HepG2 (cell line): ENCODE measurements around the gene ALDH1A2. TPM values are rescaled to one million over a fixed set of nuclear protein-coding genes. Genes with fewer than 3 reads are reported as not detected.

ENCODE experiments used
- ATAC-seq: fragments of 200-7000 bp; cut with Tn5 transposase; 3 replicates; pipeline ENCODE4 v1.9.1; 2020; ENCODE audit warnings: mild to moderate bottlenecking, moderate library complexity
- BruUV-seq: library from RNA; stranded (reverse); fragments of 400-500 nt; replicated peaks from 2 replicates; lab custom pipeline; 2021; lab: Mats Ljungman, UMichigan
- CTCF ChIA-PET: fragments of 300-600 bp; formaldehyde crosslinking; extraction: SDS; loops from one replicate; lab custom pipeline; 2021; ENCODE audit warnings: low total read pairs, inconsistent platforms, low intra/inter-chr PET ratio; lab: Yijun Ruan, JAX
- POLR2A ChIA-PET: fragments of 350-600 bp; sonication (Branson Sonifier 250); formaldehyde crosslinking; loops from one replicate; lab custom pipeline; 2020; ENCODE audit warnings: antibody characterized with exemption, inconsistent platforms; lab: Yijun Ruan, JAX
- DNase-seq: peaks from one replicate; pipeline ENCODE4 v3.0.0-alpha.2; 2015; ENCODE audit warnings: low spot score
- FAIRE-seq: peaks from 3 replicates; lab custom pipeline; 2011; peaks lifted over from hg19 to GRCh38; lab: Jason Lieb, UNC
- H2AFZ ChIP-seq: one replicate; pipeline ENCODE4 v1.6.1; 2011; ENCODE audit warnings: low read length, inconsistent platforms
- H3K27ac ChIP-seq: fragments of 300-600 bp; 3 replicates; pipeline ENCODE4 v1.8.0; 2011; ENCODE audit warnings: mixed run types, mild to moderate bottlenecking, mixed read lengths, low read length, inconsistent platforms; ENCODE audit not compliant: insufficient read depth; ENCODE audit errors: extremely low read length
- H3K27me3 ChIP-seq, 2 experiments: fragments of 200-600 bp in 1 of 2; 2 replicates in 1 of 2; 3 replicates in 1 of 2; pipeline versions ENCODE4 v1.6.0 to v1.8.0; 2011; ENCODE audit warnings: low read length in 2 of 2, mild to moderate bottlenecking in 2 of 2, moderate library complexity in 2 of 2, inconsistent platforms in 1 of 2; ENCODE audit not compliant: insufficient read depth in 2 of 2, control insufficient read depth in 1 of 2
- H3K36me3 ChIP-seq, 2 experiments: fragments of 200-600 bp in 1 of 2; replicated peaks in 1 of 2; 2 replicates in 1 of 2; 3 replicates in 1 of 2; pipeline versions ENCODE4 v1.5.1 to v1.8.0; 2011; ENCODE audit warnings: low read length in 2 of 2, inconsistent platforms in 1 of 2; ENCODE audit not compliant: insufficient read depth in 2 of 2, control insufficient read depth in 1 of 2
- H3K4me1 ChIP-seq: 2 replicates; pipeline ENCODE4 v1.5.1; 2012; ENCODE audit warnings: low read length, inconsistent platforms; ENCODE audit not compliant: insufficient read depth
- H3K4me2 ChIP-seq: 2 replicates; pipeline ENCODE4 v1.6.0; 2011; ENCODE audit warnings: low read depth, low read length, inconsistent platforms
- H3K4me3 ChIP-seq, 3 experiments: fragments of 200-600 bp in 1 of 3; sonication (generic), shearing (Covaris generic) in 1 of 3; replicated peaks in 1 of 3; 2 replicates each; pipeline ENCODE4 v1.5.1; 2011 to 2016; ENCODE audit warnings: low read length in 3 of 3, inconsistent platforms in 2 of 3, low read depth in 2 of 3, mild to moderate bottlenecking in 2 of 3, control low read depth in 1 of 3, mixed read lengths in 1 of 3; ENCODE audit not compliant: insufficient read depth in 1 of 3
- H3K79me2 ChIP-seq: one replicate; pipeline ENCODE4 v1.6.1; 2011; ENCODE audit warnings: low read length, inconsistent platforms; ENCODE audit not compliant: insufficient read depth
- H3K9ac ChIP-seq: 2 replicates; pipeline ENCODE4 v1.6.0; 2011; ENCODE audit warnings: mild to moderate bottlenecking, low read depth, low read length, inconsistent platforms; ENCODE audit not compliant: insufficient read depth
- H3K9me3 ChIP-seq: 2 replicates; pipeline ENCODE4 v1.5.1; 2012; ENCODE audit warnings: mild to moderate bottlenecking, low read length
- H4K20me1 ChIP-seq: 2 replicates; pipeline ENCODE4 v1.6.0; 2011; ENCODE audit warnings: inconsistent platforms, mild to moderate bottlenecking, low read length, moderate library complexity; ENCODE audit not compliant: insufficient read depth
- HDAC2 ChIP-seq: sonication (generic); formaldehyde crosslinking; IDR thresholded peaks from 2 replicates; pipeline ENCODE4 v1.4.0; 2020; ENCODE audit warnings: missing genetic modification reagents
- NRL ChIP-seq: sonication (generic); formaldehyde crosslinking; IDR thresholded peaks from 2 replicates; pipeline ENCODE4 v1.5.0; 2020; ENCODE audit warnings: missing genetic modification reagents, mild to moderate bottlenecking, moderate library complexity, borderline replicate concordance
- PBX2 ChIP-seq: IDR thresholded peaks from 2 replicates; pipeline ENCODE4 v1.6.1; 2016; ENCODE audit warnings: control low read depth
- THAP8 ChIP-seq: sonication (generic); formaldehyde crosslinking; IDR thresholded peaks from 2 replicates; pipeline ENCODE4 v1.5.1; 2020; ENCODE audit warnings: missing genetic modification reagents, mild to moderate bottlenecking, borderline replicate concordance
- ZBTB49 ChIP-seq: sonication (generic); formaldehyde crosslinking; IDR thresholded peaks from 2 replicates; pipeline ENCODE4 v1.4.0; 2020; ENCODE audit warnings: missing genetic modification reagents, borderline replicate concordance
- WGBS: methylation state at CpG from one replicate; pipeline ENCODE4 v1.1.6; 2017; ENCODE audit warnings: low lambda C conversion rate; 5-methylcytosine and 5-hydroxymethylcytosine counted together
- in situ Hi-C: cut with HindIII; loops from 2 replicates; pipeline ENCODE4 v1.10.0; 2017; ENCODE audit warnings: low pct_unique_long_range_greater_than_20kb; ENCODE audit not compliant: extremely low pct_ligation_motif_present
- intact Hi-C: fragments of 100-400 bp; cut with micrococcal nuclease; formaldehyde crosslinking; loops from one replicate; pipeline ENCODE4 v1.10.0; 2022; ENCODE audit not compliant: unreplicated experiment
- polyA plus RNA-seq, 8 experiments: library from polyadenylated mRNA; depleted of rRNA in 3 of 8; stranded (reverse) in 7 of 8; unstranded in 1 of 8; fragments of >200 nt; fragmentation: Illumina TruSeq in 4 of 8; extraction: Trizol in 4 of 8; gene quantifications; 2 replicates each; pipeline versions ENCODE4 v1.2.1 to v1.2.3, GENCODE V29; 2011 to 2016; ENCODE audit warnings: low read depth in 4 of 8, missing spikeins in 1 of 8, mixed read lengths in 1 of 8; ENCODE audit not compliant: insufficient read depth in 1 of 8
- total RNA-seq, 5 experiments: library from RNA; depleted of rRNA; stranded (reverse); fragments of >200 nt; fragmentation: Illumina TruSeq; extraction: Trizol; gene quantifications; 2 replicates each; pipeline ENCODE4 v1.2.3, GENCODE V29; 2016; ENCODE audit warnings: low read depth in 1 of 5

The ALDH1A2 gene
- total and polyA plus RNA-seq, 2 of the 13 experiments (the other 11 are each of a cell fraction or from before 2014, with no cell fraction given) = 0.64 to 0.90 TPM

- CTCF ChIA-PET = no interaction called here
- no peaks in the 10 kb centered on the region for H3K79me2 ChIP-seq
- WGBS = 0% methylated on average over 4 of the region's 5 CpGs
Observed at GRCh38 chr15:57920911-57921310, 144.6 kb downstream of the ALDH1A2 start.

More at GRCh38 chr15:57920911-57921310, 144.6 kb downstream of the ALDH1A2 start:
- POLR2A ChIA-PET = no interaction called here
- no peak overlapping the region for H3K27ac ChIP-seq
- FAIRE-seq (no peak), DNase-seq (no peak), ATAC-seq (no peak)
- H3K4me1 ChIP-seq = no peaks in the 10 kb centered on the region
- intact Hi-C loops = no loop called here
- no peaks in the 10 kb centered on the region for H3K9me3 ChIP-seq
- no peak overlapping the region for H3K4me2 ChIP-seq
- no peak overlapping the region for H3K4me3 ChIP-seq
- no peaks in the 10 kb centered on the region for H3K36me3 ChIP-seq
- H3K27me3 ChIP-seq = peaks cover 2 to 15% of the 10 kb centered on the region in 2 experiments; a peak in 2 of 5 replicates
- no peak overlapping the region for H3K9ac ChIP-seq
- in situ Hi-C loops = no loop called here
- no TSS peak for BruUV-seq
- H4K20me1 ChIP-seq = no peaks in the 10 kb centered on the region
- no peak for TF ChIP-seq NRL (CRISPR knock-in tag)
- TF ChIP-seq ZBTB49 (CRISPR knock-in tag) = no peak
- TF ChIP-seq THAP8 (CRISPR knock-in tag) = no peak
- TF ChIP-seq HDAC2 = no peak
- TF ChIP-seq PBX2 (CRISPR knock-in tag) = no peak
- H2AFZ ChIP-seq = no peak overlapping the region
